SK-N-SH (cell line): ENCODE results near the gene GRM6. TPM values are rescaled to one million over a fixed set of nuclear protein-coding genes. Genes with fewer than 3 reads are reported as not detected.

Experiments used
- CHD2 ChIP-seq: fragments of 150-350 bp; IDR thresholded peaks from 2 replicates; pipeline ENCODE4 v1.6.1; 2018; ENCODE audit warnings: low read length; ENCODE audit not compliant: partially characterized antibody
- ELF1 ChIP-seq: IDR thresholded peaks from 2 replicates; pipeline ENCODE4 v1.4.0; 2012
- EZH2phosphoT487 ChIP-seq: fragments of 200-600 bp; sonication (generic); IDR thresholded peaks from 2 replicates; pipeline ENCODE4 v1.6.1; 2017; ENCODE audit warnings: low read depth, mixed run types, mild to moderate bottlenecking, antibody characterized with exemption, moderate library complexity, borderline replicate concordance
- FOSL2 ChIP-seq: IDR thresholded peaks from 2 replicates; pipeline ENCODE4 v1.4.0; 2012; ENCODE audit warnings: low read depth, mild to moderate bottlenecking, moderate library complexity, borderline replicate concordance
- FOXJ3 ChIP-seq: sonication (generic); formaldehyde crosslinking; IDR thresholded peaks from 2 replicates; pipeline ENCODE4 v1.5.1; 2020; ENCODE audit warnings: mild to moderate bottlenecking, missing genetic modification reagents
- GABPA ChIP-seq: IDR thresholded peaks from 2 replicates; pipeline ENCODE4 v1.4.0; 2012; ENCODE audit warnings: low read depth, mild to moderate bottlenecking
- GATA2 ChIP-seq: sonication (generic); formaldehyde crosslinking; IDR thresholded peaks from 2 replicates; pipeline ENCODE4 v1.5.0; 2020; ENCODE audit warnings: mild to moderate bottlenecking, missing genetic modification reagents
- MXI1 ChIP-seq: IDR thresholded peaks from 2 replicates; pipeline ENCODE4 v1.6.1; 2012; ENCODE audit warnings: mild to moderate bottlenecking, low read depth, low read length, improper control_type of control experiment
- NFIC ChIP-seq: IDR thresholded peaks from 2 replicates; pipeline ENCODE4 v1.4.0; 2012; ENCODE audit warnings: borderline replicate concordance
- NRF1 ChIP-seq: IDR thresholded peaks from 2 replicates; pipeline ENCODE4 v1.6.1; 2012; ENCODE audit warnings: low read depth, mild to moderate bottlenecking, low read length
- RAD21 ChIP-seq: IDR thresholded peaks from 2 replicates; pipeline ENCODE4 v1.6.1; 2012; ENCODE audit warnings: mild to moderate bottlenecking, low read length
- RFX5 ChIP-seq: IDR thresholded peaks from 2 replicates; pipeline ENCODE4 v1.6.1; 2012; ENCODE audit warnings: mild to moderate bottlenecking, improper control_type of control experiment, low read length
- TCF12 ChIP-seq: IDR thresholded peaks from 2 replicates; pipeline ENCODE4 v1.4.0; 2012
- YY1 ChIP-seq: IDR thresholded peaks from 2 replicates; pipeline ENCODE4 v1.4.0; 2012; ENCODE audit warnings: low read depth, mild to moderate bottlenecking
- polyA plus RNA-seq, 3 experiments: library from polyadenylated mRNA; depleted of rRNA; stranded (reverse); fragments of >200 nt; gene quantifications; 2 replicates each; pipeline ENCODE4 v1.2.3, GENCODE V29; 2012
- TF ChIP-seq, protein P1 (sequence below): fragments of 150-350 bp; IDR thresholded peaks from 2 replicates; pipeline ENCODE4 v1.6.1; 2017; ENCODE audit warnings: antibody characterized with exemption, low read length, low read depth, borderline replicate concordance
- TF ChIP-seq, protein P2 (sequence below): fragments of 150-350 bp; IDR thresholded peaks from 2 replicates; pipeline ENCODE4 v1.6.1; 2016; ENCODE audit warnings: mild to moderate bottlenecking, low read depth, low read length
- TF ChIP-seq, protein P3 (sequence below): fragments of 200-600 bp; sonication (generic); IDR thresholded peaks from 2 replicates; pipeline ENCODE4 v1.6.1; 2017; ENCODE audit warnings: antibody characterized with exemption, mild to moderate bottlenecking, moderate library complexity
- TF ChIP-seq, protein P4 (sequence below): IDR thresholded peaks from 2 replicates; pipeline ENCODE4 v1.4.0; 2012; ENCODE audit warnings: low read depth, borderline replicate concordance

The GRM6 gene
- polyA plus RNA-seq, 1 of the 3 experiments (the other 2 are of a cell fraction): not detected

DNA sequence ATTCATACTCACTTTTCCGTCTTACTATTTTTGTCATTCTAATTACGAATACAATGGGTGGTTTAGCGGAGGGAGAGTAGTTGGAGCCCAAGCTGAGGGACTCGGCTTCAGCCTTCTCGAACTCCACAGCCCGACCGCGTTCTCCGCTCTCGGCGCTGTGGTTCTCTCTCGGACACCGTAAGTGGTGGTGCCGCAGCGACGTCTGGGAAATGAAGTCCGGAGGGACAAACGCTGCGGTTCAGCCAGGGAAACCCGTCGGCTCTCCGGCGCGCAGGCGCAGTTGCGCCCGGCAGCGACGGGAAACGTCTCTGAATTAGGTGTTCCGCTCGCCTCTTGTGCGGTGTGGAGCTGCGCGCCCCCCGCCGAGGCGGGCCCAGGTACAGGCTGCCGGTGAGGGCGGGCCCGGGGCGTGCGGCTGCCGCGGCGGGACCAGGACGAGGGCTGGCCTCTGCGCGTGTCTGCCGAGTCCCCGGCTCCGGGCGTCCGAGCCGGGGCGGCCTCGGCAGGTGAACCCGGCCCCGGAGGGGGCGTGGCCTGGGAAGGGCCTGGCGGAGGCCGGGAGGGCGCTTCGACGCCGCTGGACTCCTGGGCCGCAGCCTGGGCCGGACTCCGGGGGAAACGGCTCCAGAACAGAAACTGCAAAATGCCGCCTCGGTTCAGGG lies 28.5 kb upstream of the GRM6 start, which contains the start of gene ZNF879 (continued):
- TF ChIP-seq RFX5: no peak
- 0 out of 2 replicates have a peak, but pooled peaks have one; percentile 19 for TF ChIP-seq MXI1
- TF ChIP-seq RAD21: no peak
- TF ChIP-seq, protein P1, sequence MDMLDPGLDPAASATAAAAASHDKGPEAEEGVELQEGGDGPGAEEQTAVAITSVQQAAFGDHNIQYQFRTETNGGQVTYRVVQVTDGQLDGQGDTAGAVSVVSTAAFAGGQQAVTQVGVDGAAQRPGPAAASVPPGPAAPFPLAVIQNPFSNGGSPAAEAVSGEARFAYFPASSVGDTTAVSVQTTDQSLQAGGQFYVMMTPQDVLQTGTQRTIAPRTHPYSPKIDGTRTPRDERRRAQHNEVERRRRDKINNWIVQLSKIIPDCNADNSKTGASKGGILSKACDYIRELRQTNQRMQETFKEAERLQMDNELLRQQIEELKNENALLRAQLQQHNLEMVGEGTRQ: no peak
- TF ChIP-seq FOSL2: no peak
- peak; percentile 72 for TF ChIP-seq NRF1
- TF ChIP-seq CHD2: peak; percentile 86
- no peak for TF ChIP-seq NFIC
- no peak for TF ChIP-seq FOXJ3 (CRISPR knock-in tag)
- TF ChIP-seq YY1: no peak
- TF ChIP-seq ELF1: peak; percentile 79
- TF ChIP-seq, protein P2, sequence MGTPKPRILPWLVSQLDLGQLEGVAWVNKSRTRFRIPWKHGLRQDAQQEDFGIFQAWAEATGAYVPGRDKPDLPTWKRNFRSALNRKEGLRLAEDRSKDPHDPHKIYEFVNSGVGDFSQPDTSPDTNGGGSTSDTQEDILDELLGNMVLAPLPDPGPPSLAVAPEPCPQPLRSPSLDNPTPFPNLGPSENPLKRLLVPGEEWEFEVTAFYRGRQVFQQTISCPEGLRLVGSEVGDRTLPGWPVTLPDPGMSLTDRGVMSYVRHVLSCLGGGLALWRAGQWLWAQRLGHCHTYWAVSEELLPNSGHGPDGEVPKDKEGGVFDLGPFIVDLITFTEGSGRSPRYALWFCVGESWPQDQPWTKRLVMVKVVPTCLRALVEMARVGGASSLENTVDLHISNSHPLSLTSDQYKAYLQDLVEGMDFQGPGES: no peak
- TF ChIP-seq TCF12: no peak
- TF ChIP-seq, protein P3, sequence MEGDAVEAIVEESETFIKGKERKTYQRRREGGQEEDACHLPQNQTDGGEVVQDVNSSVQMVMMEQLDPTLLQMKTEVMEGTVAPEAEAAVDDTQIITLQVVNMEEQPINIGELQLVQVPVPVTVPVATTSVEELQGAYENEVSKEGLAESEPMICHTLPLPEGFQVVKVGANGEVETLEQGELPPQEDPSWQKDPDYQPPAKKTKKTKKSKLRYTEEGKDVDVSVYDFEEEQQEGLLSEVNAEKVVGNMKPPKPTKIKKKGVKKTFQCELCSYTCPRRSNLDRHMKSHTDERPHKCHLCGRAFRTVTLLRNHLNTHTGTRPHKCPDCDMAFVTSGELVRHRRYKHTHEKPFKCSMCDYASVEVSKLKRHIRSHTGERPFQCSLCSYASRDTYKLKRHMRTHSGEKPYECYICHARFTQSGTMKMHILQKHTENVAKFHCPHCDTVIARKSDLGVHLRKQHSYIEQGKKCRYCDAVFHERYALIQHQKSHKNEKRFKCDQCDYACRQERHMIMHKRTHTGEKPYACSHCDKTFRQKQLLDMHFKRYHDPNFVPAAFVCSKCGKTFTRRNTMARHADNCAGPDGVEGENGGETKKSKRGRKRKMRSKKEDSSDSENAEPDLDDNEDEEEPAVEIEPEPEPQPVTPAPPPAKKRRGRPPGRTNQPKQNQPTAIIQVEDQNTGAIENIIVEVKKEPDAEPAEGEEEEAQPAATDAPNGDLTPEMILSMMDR: no peak
- no peak for TF ChIP-seq EZH2phosphoT487
- no peak for TF ChIP-seq GABPA
- TF ChIP-seq, protein P4, sequence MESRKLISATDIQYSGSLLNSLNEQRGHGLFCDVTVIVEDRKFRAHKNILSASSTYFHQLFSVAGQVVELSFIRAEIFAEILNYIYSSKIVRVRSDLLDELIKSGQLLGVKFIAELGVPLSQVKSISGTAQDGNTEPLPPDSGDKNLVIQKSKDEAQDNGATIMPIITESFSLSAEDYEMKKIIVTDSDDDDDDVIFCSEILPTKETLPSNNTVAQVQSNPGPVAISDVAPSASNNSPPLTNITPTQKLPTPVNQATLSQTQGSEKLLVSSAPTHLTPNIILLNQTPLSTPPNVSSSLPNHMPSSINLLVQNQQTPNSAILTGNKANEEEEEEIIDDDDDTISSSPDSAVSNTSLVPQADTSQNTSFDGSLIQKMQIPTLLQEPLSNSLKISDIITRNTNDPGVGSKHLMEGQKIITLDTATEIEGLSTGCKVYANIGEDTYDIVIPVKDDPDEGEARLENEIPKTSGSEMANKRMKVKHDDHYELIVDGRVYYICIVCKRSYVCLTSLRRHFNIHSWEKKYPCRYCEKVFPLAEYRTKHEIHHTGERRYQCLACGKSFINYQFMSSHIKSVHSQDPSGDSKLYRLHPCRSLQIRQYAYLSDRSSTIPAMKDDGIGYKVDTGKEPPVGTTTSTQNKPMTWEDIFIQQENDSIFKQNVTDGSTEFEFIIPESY: peak; percentile 32; the same call in 1 of the 2 replicates
- no peak for TF ChIP-seq GATA2
